Hematopoietic multipotent progenitor cell treated with erythropoietin and hydrocortisone succinate and interleukin-3 and kit ligand, for 17 days (in vitro differentiated cells): ENCODE measurements around the gene UBXN2A.

Source experiments
- DNase-seq: peaks from one replicate; pipeline ENCODE4 v3.0.0-alpha.2; 2015; ENCODE audit warnings: low spot score

UBXN2A gene

GRCh38 chr2:23939987-23940717 lies at the start of gene UBXN2A:
Gene UBXN2A (plus strand): TSS chr2:23940463. CDS start chr2:23958315, 17,852 bp downstream.
- peak; percentile 76 for DNase-seq

- DNase-seq: no peak
These were observed 40.1 kb upstream of the UBXN2A start for GRCh38 chr2:23900133-23900532.

- DNase-seq: no peak
These were observed 39.5 kb upstream of the UBXN2A start for GRCh38 chr2:23900541-23901322.

GRCh38 chr2:23901966-23902846 lies 38.1 kb upstream of the UBXN2A start:
- no peak for DNase-seq

GRCh38 chr2:23903034-23903433 lies 37.2 kb upstream of the UBXN2A start:
- no peak for DNase-seq

- no peak for DNase-seq
These were observed 36.0 kb upstream of the UBXN2A start for GRCh38 chr2:23904215-23904614.

GRCh38 chr2:23904692-23905091 lies 35.6 kb upstream of the UBXN2A start:
- no peak for DNase-seq

- no peak for DNase-seq
These were observed 35.1 kb upstream of the UBXN2A start for GRCh38 chr2:23905155-23905554.

- DNase-seq: no peak
These were observed 28.2 kb upstream of the UBXN2A start for GRCh38 chr2:23912054-23912453.

GRCh38 chr2:23915327-23915726 lies 24.9 kb upstream of the UBXN2A start:
- DNase-seq: no peak

GRCh38 chr2:23916727-23917405 lies 23.4 kb upstream of the UBXN2A start:
- DNase-seq: no peak

- no peak for DNase-seq
These were observed 21.3 kb upstream of the UBXN2A start for GRCh38 chr2:23918837-23919489.

- no peak for DNase-seq
These were observed 15.5 kb upstream of the UBXN2A start for GRCh38 chr2:23924589-23925359.

- DNase-seq: peak; percentile 73
These were observed 14.5 kb upstream of the UBXN2A start for GRCh38 chr2:23925702-23926289.

GRCh38 chr2:23926290-23926749 lies 13.9 kb upstream of the UBXN2A start:
- DNase-seq: no peak

- peak; percentile 96 for DNase-seq
These were observed 13.3 kb upstream of the UBXN2A start, which contains the start of gene ATAD2B for GRCh38 chr2:23926750-23927571. Gene ATAD2B (minus strand): TSS chr2:23927123. CDS start chr2:23926770, 353 bp downstream.

- no peak for DNase-seq
These were observed 6.0 kb upstream of the UBXN2A start for GRCh38 chr2:23934259-23934658.

- DNase-seq: peak; percentile 35
These were observed 706 bp downstream of the UBXN2A start for GRCh38 chr2:23940718-23941620.
